Mesendoderm (in vitro differentiated cells): ENCODE measurements around the gene IZUMO2.

ENCODE experiments used
- DNase-seq: peaks from one replicate; pipeline ENCODE4 v3.0.0; 2013
- H2AK5ac ChIP-seq: 2 replicates; pipeline ENCODE4 v1.6.1; 2013; ENCODE audit warnings: low read length, inconsistent platforms
- H2BK120ac ChIP-seq: 2 replicates; pipeline ENCODE4 v1.6.1; 2013; ENCODE audit warnings: low read depth, mild to moderate bottlenecking, low read length, moderate library complexity, mixed read lengths
- H2BK15ac ChIP-seq: replicated peaks from 2 replicates; pipeline ENCODE4 v1.6.1; 2013; ENCODE audit warnings: low read depth, mild to moderate bottlenecking, moderate library complexity
- H2BK5ac ChIP-seq: 2 replicates; pipeline ENCODE4 v1.6.1; 2013; ENCODE audit warnings: low read length, inconsistent platforms
- H3K18ac ChIP-seq: 2 replicates; pipeline ENCODE4 v1.6.1; 2013; ENCODE audit warnings: mild to moderate bottlenecking, low read length, mixed read lengths
- H3K23ac ChIP-seq: one replicate; pipeline ENCODE4 v1.6.1; 2013; ENCODE audit warnings: low read length
- H3K27ac ChIP-seq: 2 replicates; pipeline ENCODE4 v1.5.1; 2013; ENCODE audit warnings: low read depth, mild to moderate bottlenecking, inconsistent platforms, low read length, moderate library complexity
- H3K27me3 ChIP-seq: 2 replicates; pipeline ENCODE4 v1.6.1; 2013; ENCODE audit warnings: low read length, control low read depth, mild to moderate bottlenecking, inconsistent platforms; ENCODE audit not compliant: insufficient read depth, poor library complexity
- H3K36me3 ChIP-seq: 2 replicates; pipeline ENCODE4 v1.6.1; 2013; ENCODE audit warnings: low read length, inconsistent platforms; ENCODE audit not compliant: control insufficient read depth, insufficient read depth
- H3K4ac ChIP-seq: one replicate; pipeline ENCODE4 v1.6.1; 2013; ENCODE audit warnings: low read depth, mild to moderate bottlenecking, low read length, moderate library complexity
- H3K4me1 ChIP-seq: 2 replicates; pipeline ENCODE4 v1.6.1; 2013; ENCODE audit warnings: low read depth, low read length, inconsistent platforms; ENCODE audit not compliant: control insufficient read depth
- H3K4me2 ChIP-seq: 2 replicates; pipeline ENCODE4 v1.6.1; 2013; ENCODE audit warnings: low read length
- H3K4me3 ChIP-seq: 2 replicates; pipeline ENCODE4 v1.5.1; 2013; ENCODE audit warnings: mild to moderate bottlenecking, low read length
- H3K56ac ChIP-seq: one replicate; pipeline ENCODE4 v1.6.1; 2013; ENCODE audit warnings: low read length
- H3K79me1 ChIP-seq: 2 replicates; pipeline ENCODE4 v1.6.1; 2013; ENCODE audit warnings: low read length, inconsistent platforms
- H3K79me2 ChIP-seq: 2 replicates; pipeline ENCODE4 v1.6.1; 2013; ENCODE audit warnings: mild to moderate bottlenecking, low read length; ENCODE audit not compliant: control insufficient read depth, insufficient read depth
- H3K9ac ChIP-seq: 2 replicates; pipeline ENCODE4 v1.6.1; 2013; ENCODE audit warnings: low read length, inconsistent platforms
- H4K5ac ChIP-seq: one replicate; pipeline ENCODE4 v1.6.1; 2013; ENCODE audit warnings: low read length
- H4K8ac ChIP-seq: one replicate; pipeline ENCODE4 v1.6.1; 2013; ENCODE audit warnings: low read depth, mild to moderate bottlenecking, control low read depth, low read length, moderate library complexity
- WGBS: extraction: QIAGEN DNeasy Blood & Tissue Kit; methylation state at CpG from one replicate; pipeline ENCODE4 v1.1.7; 2013; ENCODE audit warnings: low lambda C conversion rate, missing lambda C conversion rate; ENCODE audit not compliant: insufficient coverage; ENCODE audit errors: extremely low coverage; 5-methylcytosine and 5-hydroxymethylcytosine counted together

The IZUMO2 gene

DNA sequence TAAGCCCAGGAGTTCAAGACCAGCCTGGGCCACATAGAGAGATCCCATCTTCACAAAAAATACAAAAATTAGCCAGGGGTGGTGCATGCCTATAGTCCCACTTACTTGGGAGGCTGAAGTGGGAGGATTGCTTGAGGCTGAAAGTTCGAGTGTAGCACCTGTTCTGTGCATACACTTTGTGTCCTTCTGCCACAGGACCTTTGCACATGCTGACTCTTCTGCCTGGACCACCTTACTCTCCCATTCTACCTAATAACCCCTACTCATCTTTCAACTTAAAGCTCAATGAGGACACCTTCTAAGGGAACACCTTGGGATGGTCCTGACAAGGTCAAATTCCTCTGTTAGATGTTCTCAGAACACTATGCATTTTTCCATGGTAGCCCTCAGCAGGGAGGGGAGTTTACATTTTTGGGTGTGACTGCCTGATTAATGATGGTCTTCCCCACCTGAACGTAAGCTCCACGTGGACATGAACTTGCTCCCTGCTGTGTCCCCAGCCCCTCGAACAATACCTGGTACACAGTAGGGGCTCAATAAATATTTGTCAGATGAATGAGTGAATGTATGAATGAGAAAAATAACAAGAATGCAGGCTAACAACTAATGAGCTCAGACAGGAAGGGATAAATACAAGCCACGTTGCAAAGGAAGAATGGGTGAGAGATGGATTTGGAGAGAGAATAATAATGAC is 11.2 kb upstream of the IZUMO2 start:
- H4K8ac ChIP-seq = no peak overlapping the region
- no peaks in the 10 kb centered on the region for H3K79me2 ChIP-seq
- no peak overlapping the region for H3K4me3 ChIP-seq
- H3K18ac ChIP-seq = no peak overlapping the region
- H2AK5ac ChIP-seq = no peak overlapping the region
- H3K56ac ChIP-seq = no peak overlapping the region
- H3K36me3 ChIP-seq = no peaks in the 10 kb centered on the region
- no peak overlapping the region for H2BK120ac ChIP-seq
- no peaks in the 10 kb centered on the region for H3K4me1 ChIP-seq
- no peak overlapping the region for H3K23ac ChIP-seq
- no peak overlapping the region for H3K4me2 ChIP-seq
- no peak for DNase-seq
- no peak overlapping the region for H3K9ac ChIP-seq
- H3K79me1 ChIP-seq = no peaks in the 10 kb centered on the region
- no peak overlapping the region for H3K4ac ChIP-seq
- H3K27ac ChIP-seq = no peak overlapping the region
- H4K5ac ChIP-seq = no peak overlapping the region
- no peak overlapping the region for H2BK15ac ChIP-seq
- H3K27me3 ChIP-seq = no peaks in the 10 kb centered on the region
- WGBS = no CpG with 5 or more reads among the region's 5 CpGs
- H2BK5ac ChIP-seq = no peak overlapping the region

DNA sequence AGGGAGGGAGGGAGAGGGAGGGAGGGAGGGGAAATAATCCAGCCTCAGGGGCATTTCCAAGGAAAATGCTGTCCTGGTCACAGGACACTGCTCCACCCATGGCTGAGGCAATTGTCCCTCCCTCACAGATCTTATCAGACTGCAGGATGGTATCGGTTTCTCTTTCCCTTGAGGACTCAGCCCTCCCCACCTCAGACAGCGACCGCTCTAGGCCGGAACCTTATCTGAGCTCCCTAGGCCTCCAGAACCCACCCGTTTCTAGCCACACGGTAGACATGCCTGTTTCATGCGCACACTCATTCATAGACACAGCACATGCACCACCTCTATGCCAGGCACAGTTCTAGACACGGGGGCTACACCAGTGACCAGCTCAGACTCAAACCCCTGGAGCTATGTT is 10.0 kb upstream of the IZUMO2 start:
- no CpG with 5 or more reads among the region's 8 CpGs for WGBS
- no peak overlapping the region for H3K18ac ChIP-seq
- H3K4me2 ChIP-seq = no peak overlapping the region
- H3K27me3 ChIP-seq = no peaks in the 10 kb centered on the region
- no peak overlapping the region for H2BK5ac ChIP-seq
- no peaks in the 10 kb centered on the region for H3K79me1 ChIP-seq
- H3K79me2 ChIP-seq = no peaks in the 10 kb centered on the region
- H4K8ac ChIP-seq = no peak overlapping the region
- H2BK15ac ChIP-seq = no peak overlapping the region
- no peaks in the 10 kb centered on the region for H3K4me1 ChIP-seq
- H2BK120ac ChIP-seq = no peak overlapping the region
- H3K36me3 ChIP-seq = no peaks in the 10 kb centered on the region
- H2AK5ac ChIP-seq = no peak overlapping the region
- H3K56ac ChIP-seq = no peak overlapping the region
- peak; percentile 78 for DNase-seq
- H3K27ac ChIP-seq = no peak overlapping the region
- H4K5ac ChIP-seq = no peak overlapping the region
- no peak overlapping the region for H3K4me3 ChIP-seq
- H3K23ac ChIP-seq = no peak overlapping the region
- no peak overlapping the region for H3K9ac ChIP-seq
- H3K4ac ChIP-seq = no peak overlapping the region

DNA sequence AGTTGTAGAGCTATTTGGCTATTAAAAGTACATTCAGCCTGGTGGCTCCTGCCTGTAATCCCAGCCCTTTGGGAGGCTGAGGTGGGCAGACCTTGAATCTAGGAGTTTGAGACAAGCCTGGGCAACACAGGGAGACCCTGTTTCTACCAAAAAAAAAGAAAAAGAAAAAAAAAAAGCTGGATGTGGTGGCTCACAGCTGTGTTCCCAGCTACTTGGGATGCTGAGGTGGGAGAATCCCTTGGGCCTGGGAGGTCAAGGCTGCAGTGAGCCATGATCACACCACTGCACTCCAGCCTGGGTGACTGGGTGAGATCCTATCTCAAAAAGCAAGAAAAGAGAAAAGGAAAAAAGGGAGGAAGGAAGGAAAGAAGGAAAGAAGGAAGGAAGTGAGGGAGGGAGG is 9.6 kb upstream of the IZUMO2 start:
- Histone ChIP-seq H3K27me3 (no peaks in the 10 kb centered on the region), H3K9ac (no peak overlapping the region), H3K79me1 (no peaks in the 10 kb centered on the region), H2AK5ac (no peak overlapping the region), H4K5ac (no peak overlapping the region), H3K4me3 (no peak overlapping the region), H3K4me2 (no peak overlapping the region), H2BK5ac (no peak overlapping the region), H3K36me3 (no peaks in the 10 kb centered on the region), H3K4me1 (no peaks in the 10 kb centered on the region), H3K23ac (no peak overlapping the region), H3K79me2 (no peaks in the 10 kb centered on the region), H4K8ac (no peak overlapping the region), H3K4ac (no peak overlapping the region), H3K18ac (no peak overlapping the region), H3K27ac (no peak overlapping the region), H2BK15ac (no peak overlapping the region), H3K56ac (no peak overlapping the region), H2BK120ac (no peak overlapping the region)
- DNase-seq = no peak

DNA sequence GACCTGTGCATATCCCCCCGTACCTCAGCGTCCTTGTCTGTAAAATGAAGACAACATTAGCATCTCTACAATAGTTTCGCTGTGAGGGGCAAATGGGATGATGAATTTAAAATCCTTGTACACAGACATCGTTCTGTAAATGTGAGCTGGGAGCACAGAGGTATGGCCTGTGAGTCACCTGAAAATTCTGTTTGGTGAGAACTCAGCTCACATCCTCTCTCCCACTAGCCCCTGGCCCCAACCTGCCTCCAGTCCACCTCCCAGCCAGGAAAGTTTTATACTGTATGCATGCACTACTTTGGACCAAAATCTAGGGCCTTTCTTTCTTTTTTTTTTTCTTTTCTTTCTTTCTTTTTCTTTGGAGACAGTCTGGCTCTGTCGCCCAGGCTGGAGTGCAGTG is 8.7 kb upstream of the IZUMO2 start:
- Histone ChIP-seq H4K5ac (no peak overlapping the region), H3K4ac (no peak overlapping the region), H4K8ac (no peak overlapping the region), H3K18ac (no peak overlapping the region), H3K79me1 (no peaks in the 10 kb centered on the region), H3K79me2 (no peaks in the 10 kb centered on the region), H3K4me2 (no peak overlapping the region), H3K56ac (no peak overlapping the region), H2BK5ac (no peak overlapping the region), H2AK5ac (no peak overlapping the region), H3K9ac (no peak overlapping the region), H3K4me3 (no peak overlapping the region), H3K27ac (no peak overlapping the region), H3K23ac (no peak overlapping the region), H3K27me3 (no peaks in the 10 kb centered on the region), H3K36me3 (no peaks in the 10 kb centered on the region), H3K4me1 (no peaks in the 10 kb centered on the region), H2BK120ac (no peak overlapping the region), H2BK15ac (no peak overlapping the region)
- no peak for DNase-seq
- no CpG with 5 or more reads among the region's 5 CpGs for WGBS

DNA sequence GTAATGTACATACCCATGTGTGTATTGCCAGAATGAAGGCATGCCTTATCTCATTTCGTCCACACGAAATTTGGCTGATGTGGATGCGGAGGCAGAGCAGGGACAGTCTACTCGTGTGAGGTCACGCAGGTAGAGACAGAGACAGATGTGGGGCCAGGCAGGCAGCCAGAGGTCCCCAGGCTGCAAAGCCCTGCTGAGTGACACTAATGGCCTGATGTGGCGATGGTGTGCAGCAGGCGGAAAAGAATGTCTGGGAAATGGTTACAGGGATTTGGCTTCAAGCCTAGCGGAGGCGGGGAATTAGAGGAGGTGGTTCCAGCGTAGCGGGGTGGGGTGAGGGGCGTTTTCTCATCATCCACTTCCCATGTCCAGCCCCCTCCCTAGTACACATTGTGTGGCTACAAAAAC is 4.2 kb upstream of the IZUMO2 start:
- Histone ChIP-seq H3K4ac (no peak overlapping the region), H3K79me1 (no peaks in the 10 kb centered on the region), H2BK120ac (no peak overlapping the region), H3K4me2 (no peak overlapping the region), H3K27me3 (no peaks in the 10 kb centered on the region), H3K36me3 (no peaks in the 10 kb centered on the region), H3K18ac (no peak overlapping the region), H3K4me1 (no peaks in the 10 kb centered on the region), H2BK15ac (no peak overlapping the region), H3K9ac (no peak overlapping the region), H2AK5ac (no peak overlapping the region), H4K5ac (no peak overlapping the region), H2BK5ac (no peak overlapping the region), H3K4me3 (no peak overlapping the region), H4K8ac (no peak overlapping the region), H3K27ac (no peak overlapping the region), H3K79me2 (no peaks in the 10 kb centered on the region), H3K23ac (no peak overlapping the region), H3K56ac (no peak overlapping the region)
- no CpG with 5 or more reads among the region's 12 CpGs for WGBS
- no peak for DNase-seq

DNA sequence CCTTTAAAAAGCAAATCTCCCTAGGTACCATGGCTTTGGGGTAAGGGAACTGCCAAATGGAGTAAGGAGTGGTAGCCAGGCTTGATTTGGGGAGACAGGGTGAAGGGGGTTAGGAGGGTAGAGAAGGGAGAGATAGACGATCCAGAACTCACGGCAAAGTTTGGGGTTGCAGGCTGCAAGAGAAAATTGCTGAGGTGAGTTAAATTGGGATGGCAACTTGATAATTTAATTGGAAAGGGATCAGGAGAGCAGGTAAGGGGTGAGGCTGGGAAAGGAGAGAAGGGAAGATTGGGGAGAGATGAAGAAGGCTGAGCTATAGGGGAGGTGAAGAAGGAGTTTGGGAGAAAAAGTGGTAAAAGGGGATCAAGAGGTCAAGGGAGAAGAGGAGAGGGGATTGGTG is 4.0 kb downstream of the IZUMO2 start:
- H3K79me1 ChIP-seq = no peaks in the 10 kb centered on the region
- no peak overlapping the region for H4K8ac ChIP-seq
- H3K4me2 ChIP-seq = no peak overlapping the region
- no peaks in the 10 kb centered on the region for H3K36me3 ChIP-seq
- H2BK15ac ChIP-seq = no peak overlapping the region
- no peak overlapping the region for H3K18ac ChIP-seq
- H3K27me3 ChIP-seq = no peaks in the 10 kb centered on the region
- no peak overlapping the region for H2BK5ac ChIP-seq
- no peaks in the 10 kb centered on the region for H3K79me2 ChIP-seq
- H3K56ac ChIP-seq = no peak overlapping the region
- H3K27ac ChIP-seq = no peak overlapping the region
- H3K4ac ChIP-seq = no peak overlapping the region
- H3K9ac ChIP-seq = no peak overlapping the region
- no CpG with 5 or more reads among the region's 2 CpGs for WGBS
- H3K4me1 ChIP-seq = no peaks in the 10 kb centered on the region
- H2AK5ac ChIP-seq = no peak overlapping the region
- DNase-seq = no peak
- H4K5ac ChIP-seq = no peak overlapping the region
- H3K23ac ChIP-seq = no peak overlapping the region
- H3K4me3 ChIP-seq = no peak overlapping the region
- H2BK120ac ChIP-seq = no peak overlapping the region
